ENCODE results near the gene WNK2. TPM values are rescaled to one million over a fixed set of nuclear protein-coding genes. Genes with fewer than 3 reads are reported as not detected.

Gene WNK2
- polyA plus RNA-seq, 2 of the 4 experiments (the other 2 are of a cell fraction): 2.1 to 6.7 TPM

GRCh38 chr9:93316726-93317494 lies 133.0 kb downstream of the WNK2 start:
- POLR2A ChIA-PET: no interaction called here
- H3K4me1 ChIP-seq: peaks cover 12% of the 10 kb centered on the region
- no peaks in the 10 kb centered on the region for H3K9me3 ChIP-seq
- TF ChIP-seq REST (IDR thresholded peaks at IDR 0.05) (no peak), CBX8 (IDR thresholded peaks at IDR 0.05) (no peak), HDAC2 (IDR thresholded peaks at IDR 0.05) (no peak), POLR2AphosphoS2 (conservative IDR thresholded peaks at IDR 0.05; ENCODE audit: low read length) (no peak), RARB (CRISPR knock-in tag; IDR thresholded peaks at IDR 0.05) (no peak), HOXB13 (CRISPR knock-in tag; IDR thresholded peaks at IDR 0.05; ENCODE audit: low read depth) (no peak), NFE2L2 (conservative IDR thresholded peaks at IDR 0.05; ENCODE audit: low read length) (no peak), RCOR1 (IDR thresholded peaks at IDR 0.05; ENCODE audit: low read depth, low read length) (no peak), RNF2 (IDR thresholded peaks at IDR 0.05; ENCODE audit: borderline replicate concordance, low read depth) (no peak), HOXB5 (CRISPR knock-in tag; IDR thresholded peaks at IDR 0.05) (no peak), KDM5A (IDR thresholded peaks at IDR 0.05) (no peak), FOSL2 (IDR thresholded peaks at IDR 0.05) (no peak), FOSL2 (CRISPR knock-in tag; IDR thresholded peaks at IDR 0.05) (no peak), CBX2 (IDR thresholded peaks at IDR 0.05; ENCODE audit: borderline replicate concordance, low read depth) (no peak), FOSB (CRISPR knock-in tag; IDR thresholded peaks at IDR 0.05) (no peak)
- TF ChIP-seq, protein P1, sequence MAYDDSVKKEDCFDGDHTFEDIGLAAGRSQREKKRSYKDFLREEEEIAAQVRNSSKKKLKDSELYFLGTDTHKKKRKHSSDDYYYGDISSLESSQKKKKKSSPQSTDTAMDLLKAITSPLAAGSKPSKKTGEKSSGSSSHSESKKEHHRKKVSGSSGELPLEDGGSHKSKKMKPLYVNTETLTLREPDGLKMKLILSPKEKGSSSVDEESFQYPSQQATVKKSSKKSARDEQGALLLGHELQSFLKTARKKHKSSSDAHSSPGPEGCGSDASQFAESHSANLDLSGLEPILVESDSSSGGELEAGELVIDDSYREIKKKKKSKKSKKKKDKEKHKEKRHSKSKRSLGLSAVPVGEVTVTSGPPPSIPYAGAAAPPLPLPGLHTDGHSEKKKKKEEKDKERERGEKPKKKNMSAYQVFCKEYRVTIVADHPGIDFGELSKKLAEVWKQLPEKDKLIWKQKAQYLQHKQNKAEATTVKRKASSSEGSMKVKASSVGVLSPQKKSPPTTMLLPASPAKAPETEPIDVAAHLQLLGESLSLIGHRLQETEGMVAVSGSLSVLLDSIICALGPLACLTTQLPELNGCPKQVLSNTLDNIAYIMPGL (CRISPR knock-in tag; IDR thresholded peaks at IDR 0.05; ENCODE audit: borderline replicate concordance): no peak
- TF ChIP-seq, protein P2, sequence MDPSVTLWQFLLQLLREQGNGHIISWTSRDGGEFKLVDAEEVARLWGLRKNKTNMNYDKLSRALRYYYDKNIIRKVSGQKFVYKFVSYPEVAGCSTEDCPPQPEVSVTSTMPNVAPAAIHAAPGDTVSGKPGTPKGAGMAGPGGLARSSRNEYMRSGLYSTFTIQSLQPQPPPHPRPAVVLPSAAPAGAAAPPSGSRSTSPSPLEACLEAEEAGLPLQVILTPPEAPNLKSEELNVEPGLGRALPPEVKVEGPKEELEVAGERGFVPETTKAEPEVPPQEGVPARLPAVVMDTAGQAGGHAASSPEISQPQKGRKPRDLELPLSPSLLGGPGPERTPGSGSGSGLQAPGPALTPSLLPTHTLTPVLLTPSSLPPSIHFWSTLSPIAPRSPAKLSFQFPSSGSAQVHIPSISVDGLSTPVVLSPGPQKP (IDR thresholded peaks at IDR 0.05; ENCODE audit: low read depth, low read length): no peak
- DNase-seq (ENCODE audit: low read depth in 1 of 2, low spot score in 1 of 2): no peak
- 80% methylated on average over 10 of the region's 12 CpGs for WGBS (ENCODE audit: missing lambda C conversion rate)
- no peak overlapping the region for H3K4me3 ChIP-seq
- FAIRE-seq: no peak
- H3K27ac ChIP-seq: peak overlapping the region in 1 of 2 experiments; percentile 30; a peak in 1 of 6 replicates
- ATAC-seq: no peak
- CTCF ChIA-PET: interaction anchor here (1.0 to 6.8 kb wide), 2 partner anchors 12 to 13 kb away, joined by 3 to 52 read pairs; no protein-coding TSS in a partner anchor
- H3K4me2 ChIP-seq: no peak overlapping the region

DNA sequence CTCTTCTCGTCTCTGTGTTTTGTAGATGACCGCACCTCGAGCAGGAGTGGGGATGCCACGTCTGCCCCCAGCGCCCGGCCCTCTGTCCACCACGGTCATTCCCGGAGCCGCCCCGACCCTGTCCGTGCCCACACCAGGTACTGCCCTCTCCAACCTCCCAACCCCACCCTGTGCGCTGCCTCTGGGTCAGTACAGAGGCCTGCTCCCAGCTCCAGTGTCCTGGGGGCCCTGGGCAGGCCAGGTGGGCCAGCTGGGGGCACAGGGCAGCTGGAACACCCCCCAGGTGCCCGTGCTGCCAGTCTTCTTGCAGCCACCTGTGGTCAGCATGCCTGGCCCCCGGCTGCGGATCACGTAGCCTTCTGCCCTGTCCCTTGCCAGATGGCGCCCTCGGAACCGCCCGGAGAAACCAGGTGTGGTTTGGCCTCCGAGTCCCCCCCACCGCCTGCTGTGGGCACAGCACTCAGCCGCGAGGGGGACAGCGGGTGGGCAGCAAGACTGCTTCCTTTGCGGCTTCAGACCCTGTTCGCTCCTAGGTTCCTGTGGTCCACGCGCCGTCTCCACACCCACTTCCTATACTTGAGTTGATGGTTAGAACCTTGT lies 133.7 kb downstream of the WNK2 start:
- FAIRE-seq (no peak), ATAC-seq (no peak), DNase-seq (ENCODE audit: low read depth in 1 of 2, low spot score in 1 of 2) (no peak)
- CTCF ChIA-PET: interaction anchor here (0.7 to 6.8 kb wide), 5 partner anchors 11 to 208 kb away, joined by 3 to 52 read pairs (median 4); no protein-coding TSS in a partner anchor
- H3K4me2 ChIP-seq: no peak overlapping the region
- H3K27ac ChIP-seq: no peak overlapping the region; a peak in 1 of 6 replicates
- no peak overlapping the region for H3K4me3 ChIP-seq
- WGBS (ENCODE audit: missing lambda C conversion rate): 90% methylated on average over 30 of the region's 30 CpGs
- no peaks in the 10 kb centered on the region for H3K9me3 ChIP-seq
- peaks cover 6% of the 10 kb centered on the region for H3K4me1 ChIP-seq
- POLR2A ChIA-PET: no interaction called here
- TF ChIP-seq HES2 (IDR thresholded peaks at IDR 0.05): no peak
- TF ChIP-seq FOXS1 (CRISPR knock-in tag; IDR thresholded peaks at IDR 0.05): no peak
- TF ChIP-seq ZNF302 (CRISPR knock-in tag; IDR thresholded peaks at IDR 0.05): no peak
- TF ChIP-seq CEBPB (IDR thresholded peaks at IDR 0.05): no peak
- TF ChIP-seq, protein P3, sequence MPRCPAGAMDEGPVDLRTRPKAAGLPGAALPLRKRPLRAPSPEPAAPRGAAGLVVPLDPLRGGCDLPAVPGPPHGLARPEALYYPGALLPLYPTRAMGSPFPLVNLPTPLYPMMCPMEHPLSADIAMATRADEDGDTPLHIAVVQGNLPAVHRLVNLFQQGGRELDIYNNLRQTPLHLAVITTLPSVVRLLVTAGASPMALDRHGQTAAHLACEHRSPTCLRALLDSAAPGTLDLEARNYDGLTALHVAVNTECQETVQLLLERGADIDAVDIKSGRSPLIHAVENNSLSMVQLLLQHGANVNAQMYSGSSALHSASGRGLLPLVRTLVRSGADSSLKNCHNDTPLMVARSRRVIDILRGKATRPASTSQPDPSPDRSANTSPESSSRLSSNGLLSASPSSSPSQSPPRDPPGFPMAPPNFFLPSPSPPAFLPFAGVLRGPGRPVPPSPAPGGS (IDR thresholded peaks at IDR 0.05): no peak
- TF ChIP-seq HOXA7 (CRISPR knock-in tag; IDR thresholded peaks at IDR 0.05): no peak
- TF ChIP-seq CHD4 (IDR thresholded peaks at IDR 0.05; ENCODE audit: borderline replicate concordance): no peak
- no peak for TF ChIP-seq HEYL (CRISPR knock-in tag; IDR thresholded peaks at IDR 0.05)
- no peak for TF ChIP-seq CTCF (IDR thresholded peaks at IDR 0.05)
- TF ChIP-seq RCOR1 (IDR thresholded peaks at IDR 0.05; ENCODE audit: low read depth, low read length): no peak
